GM12873 (cell line): ENCODE results near the gene SERPINA3.

Experiments used
- CTCF ChIP-seq: IDR thresholded peaks from 2 replicates; pipeline ENCODE4 v1.5.1; 2012; ENCODE audit warnings: low read depth, mild to moderate bottlenecking, moderate library complexity, low read length, control low read depth; ENCODE audit not compliant: insufficient read depth; ENCODE audit errors: missing control alignments

The SERPINA3 gene

GRCh38 chr14:94615823-94616570 lies 3.8 kb downstream of the SERPINA3 start:
- TF ChIP-seq CTCF: no peak

GRCh38 chr14:94617366-94617941 lies 5.3 kb downstream of the SERPINA3 start:
- no peak for TF ChIP-seq CTCF

GRCh38 chr14:94617988-94618822 lies 6.0 kb downstream of the SERPINA3 start:
- no peak for TF ChIP-seq CTCF

GRCh38 chr14:94619297-94619696 lies 7.1 kb downstream of the SERPINA3 start:
- TF ChIP-seq CTCF: no peak

- no peak for TF ChIP-seq CTCF
Observed at GRCh38 chr14:94620597-94620996, 8.4 kb downstream of the SERPINA3 start.

- TF ChIP-seq CTCF: no peak
Observed at GRCh38 chr14:94621358-94622134, 9.4 kb downstream of the SERPINA3 start.
